ENCODE data around the gene NCKAP5. TPM values are rescaled to one million over a fixed set of nuclear protein-coding genes. Genes with fewer than 3 reads are reported as not detected.
A peak's percentile ranks its signal among the peaks of the same experiment; 100 is the strongest.

The NCKAP5 gene
- total RNA-seq, 1 donor from 2014 or later: 7.7 TPM

DNA sequence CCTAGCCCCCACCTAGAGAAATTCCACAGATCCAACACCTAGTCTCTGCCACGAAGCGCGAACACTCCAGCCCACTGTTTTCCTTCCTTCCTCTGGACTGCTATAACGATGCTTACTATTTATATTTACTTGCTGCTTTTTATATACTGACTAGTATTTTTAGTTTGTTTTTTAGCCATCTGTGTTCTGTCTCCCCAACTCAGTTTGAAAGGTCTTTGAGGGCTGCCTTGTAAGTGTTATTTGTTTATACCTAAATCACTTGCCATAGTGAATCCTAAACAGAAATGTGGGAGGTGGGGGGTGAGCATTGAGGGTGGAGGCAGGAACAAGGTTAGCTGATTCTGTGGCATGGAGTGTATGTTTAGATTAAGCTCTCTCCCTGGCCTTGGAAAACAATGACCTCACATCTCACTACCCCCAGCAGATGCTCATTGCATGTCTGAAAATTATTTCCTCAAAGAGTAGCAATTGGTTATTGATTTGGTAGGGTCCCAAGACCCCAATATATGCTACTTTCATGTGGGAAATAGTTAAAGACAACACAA, 1.1 kb upstream of the NCKAP5 start:
- H3K36me3 Mint-ChIP-seq: no peaks in the 10 kb centered on the region
- no peak overlapping the region for H3K4me3 Mint-ChIP-seq
- no peak overlapping the region for H3K27ac Mint-ChIP-seq
- H3K9me3 Mint-ChIP-seq: no peaks in the 10 kb centered on the region
- no peak for TF ChIP-seq CTCF (conservative IDR thresholded peaks at IDR 0.05)
- DNase-seq (ENCODE audit: extremely low spot score, unreplicated experiment): no peak
- peaks cover 24% of the 10 kb centered on the region for H3K27me3 Mint-ChIP-seq
- peaks cover 27% of the 10 kb centered on the region for H3K4me1 Mint-ChIP-seq (ENCODE audit: unreplicated experiment)

DNA sequence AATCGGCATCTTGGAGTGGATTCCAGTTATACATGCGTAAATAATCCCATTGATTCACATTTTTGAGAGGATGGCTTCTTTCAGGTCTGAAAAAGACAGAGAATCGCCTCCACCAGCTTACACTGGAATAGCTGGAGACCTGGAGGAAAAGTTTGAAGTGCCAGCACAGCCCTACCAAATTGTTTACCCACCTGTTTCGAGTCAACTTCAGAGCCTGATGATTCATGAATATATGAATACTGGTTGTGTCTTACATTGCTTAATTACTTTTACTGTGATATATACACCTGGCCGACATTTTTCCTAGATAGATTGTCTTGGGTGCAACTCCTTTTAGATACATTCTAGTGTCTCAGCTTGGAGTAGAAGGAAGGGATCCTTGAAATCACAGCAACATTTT, 335 bp upstream of the NCKAP5 start:
- Mint-ChIP-seq H3K27me3 (peaks cover 24% of the 10 kb centered on the region), H3K4me3 (peak overlapping the region; percentile 81), H3K4me1 (ENCODE audit: unreplicated experiment) (peaks cover 27% of the 10 kb centered on the region), H3K36me3 (no peaks in the 10 kb centered on the region), H3K27ac (no peak overlapping the region), H3K9me3 (no peaks in the 10 kb centered on the region)
- no peak for TF ChIP-seq CTCF (conservative IDR thresholded peaks at IDR 0.05)
- DNase-seq (ENCODE audit: extremely low spot score, unreplicated experiment): no peak

GRCh38 chr2:133562558-133562957, 5.7 kb downstream of the NCKAP5 start:
- no peak for DNase-seq (ENCODE audit: extremely low spot score, unreplicated experiment)

GRCh38 chr2:133561045-133561852, 7.0 kb downstream of the NCKAP5 start:
- Mint-ChIP-seq H3K4me1 (ENCODE audit: unreplicated experiment) (peaks cover 5% of the 10 kb centered on the region), H3K9me3 (no peaks in the 10 kb centered on the region), H3K27me3 (peaks cover 9% of the 10 kb centered on the region), H3K4me3 (no peak overlapping the region), H3K27ac (no peak overlapping the region), H3K36me3 (no peaks in the 10 kb centered on the region)
- peak; percentile 89 for TF ChIP-seq CTCF (conservative IDR thresholded peaks at IDR 0.05)
- DNase-seq (ENCODE audit: extremely low spot score, unreplicated experiment): no peak

More at GRCh38 chr2:133562558-133562957, 5.7 kb downstream of the NCKAP5 start:
- TF ChIP-seq CTCF (conservative IDR thresholded peaks at IDR 0.05): no peak
- Mint-ChIP-seq H3K27me3 (peaks cover 8% of the 10 kb centered on the region), H3K9me3 (no peaks in the 10 kb centered on the region), H3K27ac (no peak overlapping the region), H3K36me3 (no peaks in the 10 kb centered on the region), H3K4me3 (no peak overlapping the region), H3K4me1 (ENCODE audit: unreplicated experiment) (peaks cover 5% of the 10 kb centered on the region)

- Mint-ChIP-seq H3K9me3 (no peaks in the 10 kb centered on the region), H3K4me3 (no peak overlapping the region), H3K27ac (no peak overlapping the region), H3K27me3 (peaks cover 4% of the 10 kb centered on the region), H3K4me1 (ENCODE audit: unreplicated experiment) (peaks cover 5% of the 10 kb centered on the region), H3K36me3 (no peaks in the 10 kb centered on the region)
- no peak for DNase-seq (ENCODE audit: extremely low spot score, unreplicated experiment)
- no peak for TF ChIP-seq CTCF (conservative IDR thresholded peaks at IDR 0.05)
These were observed 10.6 kb downstream of the NCKAP5 start for GRCh38 chr2:133557614-133558013.
